A673 (cell line): ENCODE data around the gene HNRNPC. TPM values are rescaled to one million over a fixed set of nuclear protein-coding genes. Genes with fewer than 3 reads are reported as not detected.

Source experiments
- BruUV-seq: library from RNA; stranded (reverse); fragments of 400-500 nt; replicated peaks from 2 replicates; lab custom pipeline; 2021; lab: Mats Ljungman, UMichigan
- CTCF ChIA-PET: fragments of 300-600 bp; sonication (Branson Sonifier 250); formaldehyde crosslinking; loops from one replicate; lab custom pipeline; 2022; ENCODE audit warnings: antibody characterized with exemption; lab: Charles Lee
- POLR2A ChIA-PET: fragments of 300-600 bp; sonication (Branson Sonifier 250); formaldehyde crosslinking; loops from one replicate; lab custom pipeline; 2022; ENCODE audit warnings: antibody characterized with exemption; ENCODE audit not compliant: low non-redundant PET; lab: Charles Lee
- DNase-seq: peaks from one replicate; pipeline ENCODE4 v3.0.0-alpha.2; 2015; ENCODE audit warnings: low spot score
- H3K27ac ChIP-seq: fragments of 200-600 bp; sonication (generic); 2 replicates; pipeline ENCODE4 v1.5.1; 2016; ENCODE audit warnings: mixed run types, low read depth, mild to moderate bottlenecking, mixed read lengths, antibody characterized with exemption, low read length; ENCODE audit not compliant: poor library complexity, severe bottlenecking
- H3K27me3 ChIP-seq: fragments of 200-600 bp; sonication (generic); replicated peaks from 2 replicates; pipeline ENCODE4 v1.6.1; 2017; ENCODE audit warnings: mixed run types, low read depth, mild to moderate bottlenecking, mixed read lengths, antibody characterized with exemption, low read length; ENCODE audit not compliant: insufficient read depth, poor library complexity
- H3K36me3 ChIP-seq: fragments of 200-600 bp; sonication (generic); 2 replicates; pipeline ENCODE4 v1.6.1; 2016; ENCODE audit warnings: mixed run types, mild to moderate bottlenecking, mixed read lengths, antibody characterized with exemption, low read length; ENCODE audit not compliant: insufficient read depth, poor library complexity, severe bottlenecking
- H3K4me1 ChIP-seq: fragments of 200-600 bp; sonication (generic); 2 replicates; pipeline ENCODE4 v1.6.1; 2017; ENCODE audit warnings: mixed run types, mild to moderate bottlenecking, mixed read lengths, antibody characterized with exemption, low read length; ENCODE audit not compliant: insufficient read depth, poor library complexity, severe bottlenecking
- H3K4me3 ChIP-seq: fragments of 200-600 bp; sonication (generic); 2 replicates; pipeline ENCODE4 v1.5.1; 2016; ENCODE audit warnings: low read depth, mixed run types, mild to moderate bottlenecking, mixed read lengths, low read length; ENCODE audit not compliant: poor library complexity, severe bottlenecking
- H3K9me3 ChIP-seq: fragments of 200-600 bp; sonication (generic); 2 replicates; pipeline ENCODE4 v1.6.1; 2016; ENCODE audit warnings: mixed run types, low read depth, mild to moderate bottlenecking, mixed read lengths, antibody characterized with exemption, low read length; ENCODE audit not compliant: poor library complexity, severe bottlenecking
- CTCF ChIP-seq: fragments of 300-800, 200-600 bp; sonication (generic); conservative IDR thresholded peaks from 2 replicates; pipeline ENCODE4 v1.5.1; 2017; ENCODE audit warnings: low read depth, mild to moderate bottlenecking, antibody characterized with exemption, low read length, moderate library complexity, mixed read lengths
- EZH2 ChIP-seq: fragments of 200-600 bp; sonication (generic); IDR thresholded peaks from 2 replicates; pipeline ENCODE4 v1.6.1; 2017; ENCODE audit warnings: borderline replicate concordance, low read depth, mild to moderate bottlenecking, mixed read lengths, antibody characterized with exemption, low read length; ENCODE audit not compliant: poor library complexity, severe bottlenecking
- intact Hi-C: fragments of 100-400 bp; cut with micrococcal nuclease; formaldehyde crosslinking; loops from one replicate; pipeline ENCODE4 v1.10.0; 2022; ENCODE audit not compliant: unreplicated experiment
- total RNA-seq: library from RNA; stranded (reverse); gene quantifications from 2 replicates; pipeline ENCODE4 v1.2.3, GENCODE V29; 2021

Gene HNRNPC
- total RNA-seq, 1 experiment from 2014 or later = 949 TPM

DNA sequence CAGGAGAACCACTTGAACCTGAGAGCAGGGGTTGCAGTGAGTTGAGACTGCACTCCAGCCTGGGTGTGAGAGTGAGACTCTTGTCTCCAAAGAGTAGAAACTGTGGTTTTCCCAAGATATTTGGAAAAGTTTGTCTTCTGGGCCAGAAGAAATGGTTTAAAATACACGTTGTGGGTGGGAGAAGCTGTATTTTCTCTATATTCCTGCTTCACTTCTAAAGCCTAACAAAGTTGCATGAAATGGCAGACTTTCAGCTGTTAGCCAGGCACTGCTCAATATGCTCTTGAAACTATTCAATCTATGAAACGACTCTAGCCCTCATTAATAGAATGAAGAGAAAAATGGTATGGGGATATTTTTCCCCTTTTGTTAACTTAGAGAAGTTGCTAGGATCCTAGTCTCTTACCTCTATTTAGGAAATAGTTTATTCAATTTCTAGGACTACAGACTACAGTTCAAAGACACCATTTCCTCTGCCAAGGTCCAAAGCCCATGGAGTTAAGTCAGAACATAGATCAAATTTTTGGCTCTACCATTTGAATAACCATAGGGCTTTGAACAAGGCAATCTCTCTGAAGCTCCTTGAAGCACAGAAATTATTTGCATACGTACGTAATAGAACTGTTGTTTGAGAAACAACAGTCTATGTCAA is 64.1 kb downstream of the HNRNPC start:
- no peaks in the 10 kb centered on the region for H3K4me1 ChIP-seq
- intact Hi-C loops = no loop called here
- POLR2A ChIA-PET = no interaction called here
- TF ChIP-seq CTCF = no peak
- TF ChIP-seq EZH2 = no peak
- BruUV-seq = no TSS peak
- H3K27me3 ChIP-seq = no peaks in the 10 kb centered on the region
- no peak overlapping the region for H3K27ac ChIP-seq
- H3K4me3 ChIP-seq = no peak overlapping the region
- no peaks in the 10 kb centered on the region for H3K9me3 ChIP-seq
- no peak for DNase-seq
- H3K36me3 ChIP-seq = peaks cover 50% of the 10 kb centered on the region
- CTCF ChIA-PET = interaction anchor here (0.6 kb wide), 1 partner anchor 57 kb away, joined by 5 read pairs; no protein-coding TSS in a partner anchor

GRCh38 chr14:21204167-21205025 is 64.8 kb downstream of the HNRNPC start:
- Histone ChIP-seq H3K4me1 (no peaks in the 10 kb centered on the region), H3K4me3 (no peak overlapping the region), H3K27me3 (no peaks in the 10 kb centered on the region), H3K9me3 (no peaks in the 10 kb centered on the region), H3K36me3 (peaks cover 42% of the 10 kb centered on the region), H3K27ac (no peak overlapping the region)
- intact Hi-C loops = no loop called here
- DNase-seq = no peak
- TF ChIP-seq EZH2 (no peak), CTCF (no peak)
- ChIA-PET CTCF (interaction anchor here (0.6 kb wide), 1 partner anchor 56 kb away, joined by 5 read pairs; no protein-coding TSS in a partner anchor), POLR2A (interaction anchor here (0.7 kb wide), 1 partner anchor 132 kb away, joined by 4 read pairs; no protein-coding TSS in a partner anchor)
- BruUV-seq = no TSS peak

DNA sequence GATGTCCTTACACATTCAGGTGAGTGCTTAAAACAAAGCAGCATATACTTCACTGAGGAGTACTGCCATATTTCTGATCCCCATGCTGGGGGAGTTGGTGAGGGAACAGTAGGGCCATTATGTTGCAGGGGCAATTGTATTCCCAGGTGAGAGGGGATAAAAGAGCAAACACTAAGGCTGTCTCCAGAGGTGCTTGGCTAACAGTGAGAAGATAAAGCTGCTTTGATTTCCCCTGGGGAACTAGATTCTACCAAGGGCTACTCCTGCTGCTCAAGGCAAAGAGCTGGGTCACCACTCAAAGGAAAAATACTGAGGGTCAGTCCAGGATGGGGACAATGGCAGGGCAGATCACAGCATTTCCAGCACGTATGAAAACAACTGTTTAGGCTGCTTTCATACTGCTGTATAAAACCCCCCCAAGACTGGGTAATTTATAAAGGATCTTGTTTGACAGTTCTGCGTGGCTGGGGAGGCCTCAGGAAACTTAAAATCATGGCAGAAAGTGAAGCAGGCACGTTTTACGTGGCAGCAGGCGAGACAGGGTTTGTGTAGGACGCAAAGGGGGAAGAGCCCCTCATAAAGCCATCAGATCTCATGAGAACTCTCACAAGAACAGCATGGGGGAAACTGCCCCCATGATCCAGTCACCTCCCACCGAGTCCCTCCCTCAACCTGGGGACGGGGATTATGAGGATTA is 65.6 kb downstream of the HNRNPC start:
- no peaks in the 10 kb centered on the region for H3K27me3 ChIP-seq
- intact Hi-C loops = no loop called here
- no peaks in the 10 kb centered on the region for H3K9me3 ChIP-seq
- ChIA-PET CTCF (no interaction called here), POLR2A (interaction anchor here (0.7 kb wide), 1 partner anchor 133 kb away, joined by 4 read pairs; no protein-coding TSS in a partner anchor)
- H3K36me3 ChIP-seq = peaks cover 34% of the 10 kb centered on the region
- DNase-seq = no peak
- H3K4me1 ChIP-seq = no peaks in the 10 kb centered on the region
- TF ChIP-seq EZH2 = no peak
- no peak for TF ChIP-seq CTCF
- H3K27ac ChIP-seq = no peak overlapping the region
- H3K4me3 ChIP-seq = no peak overlapping the region
- no TSS peak for BruUV-seq
